RWPE2 (cell line): ENCODE data around the gene SIL1.

Source experiments
- ATAC-seq: fragments of 200-7000 bp; cut with Tn5 transposase; 3 replicates; pipeline ENCODE4 v1.9.1; 2021; ENCODE audit warnings: low read depth
- DNase-seq: peaks from one replicate; pipeline ENCODE4 v3.0.0-alpha.2; 2020; ENCODE audit warnings: low spot score
- H3K27ac ChIP-seq: fragments of 450-650 bp; 2 replicates; pipeline ENCODE4 v1.5.1; 2017; ENCODE audit warnings: mild to moderate bottlenecking; ENCODE audit not compliant: poor library complexity, severe bottlenecking
- H3K27me3 ChIP-seq: fragments of 250-450 bp; sonication (Bioruptor Pico); 2 replicates; pipeline ENCODE4 v1.5.1; 2021; ENCODE audit warnings: mild to moderate bottlenecking, moderate library complexity; ENCODE audit not compliant: insufficient read depth, poor library complexity, severe bottlenecking
- H3K36me3 ChIP-seq: fragments of 250-450 bp; sonication (Bioruptor Pico); 2 replicates; pipeline ENCODE4 v1.5.1; 2020; ENCODE audit warnings: low read depth, mild to moderate bottlenecking, moderate library complexity
- H3K4me1 ChIP-seq: fragments of 250-450 bp; sonication (Bioruptor Pico); 2 replicates; pipeline ENCODE4 v1.5.1; 2021; ENCODE audit warnings: mild to moderate bottlenecking, moderate library complexity; ENCODE audit not compliant: insufficient read depth, poor library complexity, severe bottlenecking
- H3K4me3 ChIP-seq: fragments of 250-450 bp; sonication (Bioruptor Pico); 2 replicates; pipeline ENCODE4 v1.5.1; 2021; ENCODE audit warnings: mild to moderate bottlenecking, moderate library complexity; ENCODE audit not compliant: severe bottlenecking
- H3K9me3 ChIP-seq: fragments of 250-450 bp; sonication (Bioruptor Pico); 2 replicates; pipeline ENCODE4 v1.5.1; 2021; ENCODE audit warnings: mild to moderate bottlenecking, moderate library complexity; ENCODE audit not compliant: severe bottlenecking
- CTCF ChIP-seq: fragments of 450-650 bp; IDR thresholded peaks from one replicate; pipeline ENCODE4 v1.5.1; 2017; ENCODE audit warnings: mild to moderate bottlenecking, moderate library complexity; ENCODE audit not compliant: poor library complexity, severe bottlenecking

The SIL1 gene

GRCh38 chr5:138936968-138937345 is 261.2 kb downstream of the SIL1 start:
- no peak overlapping the region for H3K4me3 ChIP-seq
- H3K36me3 ChIP-seq: peaks cover 34% of the 10 kb centered on the region
- ATAC-seq (no peak), DNase-seq (no peak)
- H3K9me3 ChIP-seq: no peaks in the 10 kb centered on the region
- TF ChIP-seq CTCF: no peak
- no peaks in the 10 kb centered on the region for H3K4me1 ChIP-seq
- H3K27ac ChIP-seq: no peak overlapping the region
- no peaks in the 10 kb centered on the region for H3K27me3 ChIP-seq

- H3K4me1 ChIP-seq: no peaks in the 10 kb centered on the region
- no peak overlapping the region for H3K4me3 ChIP-seq
- TF ChIP-seq CTCF: no peak
- no peak for ATAC-seq
- H3K9me3 ChIP-seq: no peaks in the 10 kb centered on the region
- H3K27ac ChIP-seq: no peak overlapping the region
- DNase-seq: no peak
- H3K36me3 ChIP-seq: peaks cover 40% of the 10 kb centered on the region
- H3K27me3 ChIP-seq: no peaks in the 10 kb centered on the region
Measured at GRCh38 chr5:138936225-138936967, 261.8 kb downstream of the SIL1 start.

GRCh38 chr5:138935466-138935865 is 262.7 kb downstream of the SIL1 start:
- H3K27ac ChIP-seq: no peak overlapping the region
- no peaks in the 10 kb centered on the region for H3K9me3 ChIP-seq
- H3K27me3 ChIP-seq: no peaks in the 10 kb centered on the region
- H3K4me1 ChIP-seq: no peaks in the 10 kb centered on the region
- ATAC-seq: no peak
- no peak overlapping the region for H3K4me3 ChIP-seq
- no peak for TF ChIP-seq CTCF
- no peak for DNase-seq
- H3K36me3 ChIP-seq: peaks cover 49% of the 10 kb centered on the region

GRCh38 chr5:138934971-138935370 is 263.2 kb downstream of the SIL1 start:
- H3K27ac ChIP-seq: no peak overlapping the region
- H3K9me3 ChIP-seq: no peaks in the 10 kb centered on the region
- no peak overlapping the region for H3K4me3 ChIP-seq
- DNase-seq (no peak), ATAC-seq (no peak)
- no peak for TF ChIP-seq CTCF
- H3K36me3 ChIP-seq: peaks cover 54% of the 10 kb centered on the region
- H3K27me3 ChIP-seq: no peaks in the 10 kb centered on the region
- H3K4me1 ChIP-seq: no peaks in the 10 kb centered on the region

GRCh38 chr5:138933522-138934290 is 264.5 kb downstream of the SIL1 start:
- Histone ChIP-seq H3K4me1 (no peaks in the 10 kb centered on the region), H3K4me3 (no peak overlapping the region), H3K27ac (no peak overlapping the region), H3K36me3 (peaks cover 64% of the 10 kb centered on the region), H3K9me3 (no peaks in the 10 kb centered on the region), H3K27me3 (no peaks in the 10 kb centered on the region)
- no peak for ATAC-seq
- no peak for DNase-seq
- TF ChIP-seq CTCF: no peak
